NB4 (cell line): ENCODE data around the gene POLDIP3.

ENCODE experiments used
- MAX ChIP-seq: IDR thresholded peaks from 2 replicates; pipeline ENCODE4 v1.6.1; 2011; ENCODE audit warnings: low read depth, low read length
- TF ChIP-seq, protein P1 (sequence below): IDR thresholded peaks from one replicate; pipeline ENCODE4 v1.5.1; 2012; ENCODE audit warnings: low read depth, low read length

DNA sequence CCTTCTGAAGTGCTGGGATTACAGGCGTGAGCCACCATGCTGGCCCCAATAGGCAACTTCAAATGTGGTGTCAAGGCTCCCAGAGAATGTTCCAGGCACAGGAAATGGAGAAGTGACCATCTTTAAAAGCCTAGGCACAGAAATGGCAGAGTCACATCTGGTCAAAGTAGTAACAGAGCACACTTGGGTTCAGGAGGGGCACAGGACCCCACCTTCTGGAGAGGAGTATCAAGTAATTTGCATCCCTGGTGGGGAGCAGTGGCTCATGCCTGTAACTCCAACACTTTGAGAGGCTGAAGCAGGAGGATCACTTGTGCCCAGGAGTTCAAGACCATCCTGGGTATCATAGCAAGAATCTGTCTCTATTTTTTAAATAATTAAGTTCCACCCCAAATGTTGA, 31.7 kb downstream of the POLDIP3 start:
- TF ChIP-seq, protein P1, sequence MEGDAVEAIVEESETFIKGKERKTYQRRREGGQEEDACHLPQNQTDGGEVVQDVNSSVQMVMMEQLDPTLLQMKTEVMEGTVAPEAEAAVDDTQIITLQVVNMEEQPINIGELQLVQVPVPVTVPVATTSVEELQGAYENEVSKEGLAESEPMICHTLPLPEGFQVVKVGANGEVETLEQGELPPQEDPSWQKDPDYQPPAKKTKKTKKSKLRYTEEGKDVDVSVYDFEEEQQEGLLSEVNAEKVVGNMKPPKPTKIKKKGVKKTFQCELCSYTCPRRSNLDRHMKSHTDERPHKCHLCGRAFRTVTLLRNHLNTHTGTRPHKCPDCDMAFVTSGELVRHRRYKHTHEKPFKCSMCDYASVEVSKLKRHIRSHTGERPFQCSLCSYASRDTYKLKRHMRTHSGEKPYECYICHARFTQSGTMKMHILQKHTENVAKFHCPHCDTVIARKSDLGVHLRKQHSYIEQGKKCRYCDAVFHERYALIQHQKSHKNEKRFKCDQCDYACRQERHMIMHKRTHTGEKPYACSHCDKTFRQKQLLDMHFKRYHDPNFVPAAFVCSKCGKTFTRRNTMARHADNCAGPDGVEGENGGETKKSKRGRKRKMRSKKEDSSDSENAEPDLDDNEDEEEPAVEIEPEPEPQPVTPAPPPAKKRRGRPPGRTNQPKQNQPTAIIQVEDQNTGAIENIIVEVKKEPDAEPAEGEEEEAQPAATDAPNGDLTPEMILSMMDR: no peak
- TF ChIP-seq MAX: no peak
